Measurements from ENCODE around the gene PSRC1.

The PSRC1 gene

DNA sequence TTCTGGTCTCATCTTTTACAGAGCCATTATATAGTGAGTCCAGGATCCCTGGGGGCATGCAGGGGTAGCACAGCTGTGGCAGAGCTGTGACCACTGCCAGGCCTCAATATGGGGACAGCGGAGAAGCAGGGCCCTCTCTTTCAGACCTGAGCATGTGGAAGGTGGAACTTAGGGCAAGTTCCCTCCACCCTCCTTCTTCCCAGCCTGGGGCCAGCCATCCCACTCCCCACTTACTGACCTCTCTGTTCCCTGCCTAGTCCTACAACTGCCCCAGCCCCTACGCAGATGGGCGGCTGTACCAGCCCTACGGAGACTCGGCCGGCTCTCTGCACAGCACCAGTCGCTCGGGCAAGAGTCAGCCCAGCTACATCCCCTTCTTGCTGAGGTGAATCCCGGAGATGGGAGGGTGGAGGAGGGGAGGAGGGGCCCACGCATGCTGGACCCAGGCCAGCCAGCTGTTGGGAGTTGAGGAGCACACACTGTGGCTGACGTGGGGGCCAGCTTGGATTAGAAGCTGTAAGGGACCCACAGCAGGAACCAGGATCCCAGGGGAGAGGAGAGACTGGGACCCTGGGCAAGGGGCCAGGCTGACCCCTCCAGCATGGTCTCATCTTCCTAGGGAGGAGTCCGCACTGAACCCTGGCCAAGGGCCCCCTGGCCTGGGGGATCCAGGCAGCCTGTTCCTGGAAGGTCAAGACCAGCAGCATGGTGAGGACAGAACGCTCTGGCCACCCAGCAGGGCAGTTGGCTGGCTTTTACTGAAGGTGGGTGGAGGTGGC, 10.7 kb downstream of the PSRC1 start:
- DNase-seq (ENCODE audit: low read depth, low spot score): no peak

DNA sequence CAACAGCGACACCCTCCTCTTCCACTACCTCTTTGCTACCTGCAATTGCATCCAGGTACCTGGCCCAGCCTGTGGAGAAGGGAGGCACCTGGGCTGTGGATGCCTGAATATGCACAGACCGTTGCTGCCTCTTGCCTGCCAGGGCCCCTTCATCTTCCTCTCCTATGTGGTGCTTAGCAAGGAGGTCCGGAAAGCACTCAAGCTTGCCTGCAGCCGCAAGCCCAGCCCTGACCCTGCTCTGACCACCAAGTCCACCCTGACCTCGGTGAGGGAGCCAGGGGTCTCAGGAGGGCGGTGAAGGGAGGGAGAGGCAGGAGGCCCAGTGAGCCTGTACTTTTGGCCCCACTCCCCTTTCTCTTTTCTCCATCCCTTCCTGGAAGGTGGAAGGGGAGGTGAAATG, 11.5 kb downstream of the PSRC1 start:
- DNase-seq (ENCODE audit: low read depth, low spot score): no peak

DNA sequence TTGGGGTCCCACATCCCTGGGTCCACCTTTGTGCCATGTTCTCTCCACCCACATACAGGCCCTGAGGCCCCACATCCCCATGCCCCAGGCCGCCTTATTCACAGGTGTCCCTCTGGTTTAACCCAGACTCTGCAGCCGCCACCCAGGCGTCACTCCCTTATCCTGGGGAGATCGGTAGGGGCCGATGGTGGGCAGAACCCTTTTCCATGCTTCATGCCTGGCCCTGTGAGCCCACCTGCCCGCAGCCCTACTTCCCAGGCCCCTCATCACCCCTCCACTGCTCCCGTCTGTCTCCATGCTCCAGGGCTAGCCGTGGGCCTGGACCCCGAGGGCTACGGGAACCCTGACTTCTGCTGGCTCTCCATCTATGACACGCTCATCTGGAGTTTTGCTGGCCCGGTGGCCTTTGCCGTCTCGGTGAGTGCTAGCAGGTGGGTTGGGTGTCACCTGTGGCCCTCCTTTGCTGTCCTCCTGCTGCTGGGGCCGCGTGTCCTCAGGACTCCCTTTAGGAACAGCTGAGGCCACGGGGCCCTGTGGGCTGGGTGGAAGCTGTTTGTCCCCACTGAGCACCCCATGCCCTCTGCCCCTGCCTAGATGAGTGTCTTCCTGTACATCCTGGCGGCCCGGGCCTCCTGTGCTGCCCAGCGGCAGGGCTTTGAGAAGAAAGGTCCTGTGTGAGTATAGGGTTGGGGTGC, 12.2 kb downstream of the PSRC1 start:
- DNase-seq (ENCODE audit: low read depth, low spot score): no peak

DNA sequence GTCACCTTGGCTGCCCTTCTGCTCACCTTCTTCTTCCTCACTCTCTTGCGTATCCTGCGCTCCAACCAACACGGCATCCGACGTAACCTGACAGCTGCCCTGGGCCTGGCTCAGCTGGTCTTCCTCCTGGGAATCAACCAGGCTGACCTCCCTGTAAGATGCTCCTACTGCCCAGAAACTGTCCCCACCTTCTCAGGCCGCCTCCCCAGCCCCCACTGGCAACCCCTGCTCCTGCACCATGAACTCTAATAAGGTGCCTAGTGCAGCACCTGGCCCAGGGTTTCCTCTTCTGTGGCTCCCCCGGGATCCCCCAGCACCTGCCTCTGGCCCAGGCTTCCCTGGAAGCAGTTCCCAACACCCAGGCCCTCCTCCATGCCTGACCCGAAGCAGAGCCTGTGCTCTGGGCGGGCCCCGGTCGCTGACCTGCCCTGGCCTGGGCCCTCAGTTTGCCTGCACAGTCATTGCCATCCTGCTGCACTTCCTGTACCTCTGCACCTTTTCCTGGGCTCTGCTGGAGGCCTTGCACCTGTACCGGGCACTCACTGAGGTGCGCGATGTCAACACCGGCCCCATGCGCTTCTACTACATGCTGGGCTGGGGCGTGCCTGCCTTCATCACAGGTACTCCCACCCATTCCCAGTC, 12.8 kb downstream of the PSRC1 start:
- DNase-seq (ENCODE audit: low read depth, low spot score): no peak

DNA sequence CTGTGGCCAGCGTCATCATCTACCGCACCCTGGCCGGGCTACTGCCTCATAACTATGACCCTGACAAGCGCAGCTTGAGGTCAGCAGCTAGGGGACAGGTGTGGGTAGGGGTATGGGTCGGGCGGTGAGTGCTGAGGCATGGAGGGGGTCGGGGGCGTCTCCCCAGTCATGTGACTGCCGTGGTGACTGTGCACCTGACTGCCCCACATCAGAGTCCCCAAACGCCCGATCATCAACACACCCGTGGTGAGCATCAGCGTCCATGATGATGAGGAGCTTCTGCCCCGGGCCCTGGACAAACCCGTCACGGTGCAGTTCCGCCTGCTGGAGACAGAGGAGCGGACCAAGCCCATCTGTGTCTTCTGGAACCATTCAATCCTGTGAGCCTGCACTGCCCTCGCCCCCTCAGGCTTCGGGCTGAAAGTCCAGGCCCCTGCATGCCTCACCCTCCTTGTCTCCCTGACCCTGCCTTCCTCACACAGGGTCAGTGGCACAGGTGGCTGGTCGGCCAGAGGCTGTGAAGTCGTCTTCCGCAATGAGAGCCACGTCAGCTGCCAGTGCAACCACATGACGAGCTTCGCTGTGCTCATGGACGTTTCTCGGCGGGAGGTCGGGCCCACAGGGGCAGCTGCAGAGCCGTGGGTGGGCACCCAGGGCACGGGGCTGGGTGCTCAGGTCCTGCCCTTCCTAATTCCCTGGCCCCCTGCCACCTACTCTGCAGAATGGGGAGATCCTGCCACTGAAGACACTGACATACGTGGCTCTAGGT, 13.5 kb downstream of the PSRC1 start:
- no peak for DNase-seq (ENCODE audit: low read depth, low spot score)

DNA sequence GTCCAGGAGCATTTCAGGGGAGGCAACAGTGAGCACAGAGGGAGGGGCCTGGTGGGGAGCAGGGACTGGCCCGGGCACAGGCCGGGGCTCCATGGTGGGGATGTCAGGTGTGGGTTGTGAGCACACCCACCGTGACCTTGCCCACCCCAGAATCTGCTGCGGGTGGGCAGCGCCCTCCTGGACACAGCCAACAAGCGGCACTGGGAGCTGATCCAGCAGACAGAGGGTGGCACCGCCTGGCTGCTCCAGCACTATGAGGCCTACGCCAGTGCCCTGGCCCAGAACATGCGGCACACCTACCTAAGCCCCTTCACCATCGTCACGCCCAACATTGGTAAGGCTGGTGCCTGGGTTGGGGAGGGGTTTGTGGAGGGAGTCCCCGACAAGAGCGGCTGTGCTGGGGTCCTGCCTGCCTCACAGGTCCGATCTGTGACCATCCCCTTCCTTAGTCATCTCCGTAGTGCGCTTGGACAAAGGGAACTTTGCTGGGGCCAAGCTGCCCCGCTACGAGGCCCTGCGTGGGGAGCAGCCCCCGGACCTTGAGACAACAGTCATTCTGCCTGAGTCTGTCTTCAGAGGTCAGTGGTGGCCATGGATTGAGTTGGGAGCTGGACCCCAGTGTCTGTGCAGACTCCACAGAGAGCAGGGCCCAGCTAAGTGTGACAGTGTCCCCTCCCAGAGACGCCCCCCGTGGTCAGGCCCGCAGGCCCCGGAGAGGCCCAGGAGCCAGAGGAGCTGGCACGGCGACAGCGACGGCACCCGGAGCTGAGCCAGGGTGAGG, 14.3 kb downstream of the PSRC1 start:
- no peak for DNase-seq (ENCODE audit: low read depth, low spot score)

DNA sequence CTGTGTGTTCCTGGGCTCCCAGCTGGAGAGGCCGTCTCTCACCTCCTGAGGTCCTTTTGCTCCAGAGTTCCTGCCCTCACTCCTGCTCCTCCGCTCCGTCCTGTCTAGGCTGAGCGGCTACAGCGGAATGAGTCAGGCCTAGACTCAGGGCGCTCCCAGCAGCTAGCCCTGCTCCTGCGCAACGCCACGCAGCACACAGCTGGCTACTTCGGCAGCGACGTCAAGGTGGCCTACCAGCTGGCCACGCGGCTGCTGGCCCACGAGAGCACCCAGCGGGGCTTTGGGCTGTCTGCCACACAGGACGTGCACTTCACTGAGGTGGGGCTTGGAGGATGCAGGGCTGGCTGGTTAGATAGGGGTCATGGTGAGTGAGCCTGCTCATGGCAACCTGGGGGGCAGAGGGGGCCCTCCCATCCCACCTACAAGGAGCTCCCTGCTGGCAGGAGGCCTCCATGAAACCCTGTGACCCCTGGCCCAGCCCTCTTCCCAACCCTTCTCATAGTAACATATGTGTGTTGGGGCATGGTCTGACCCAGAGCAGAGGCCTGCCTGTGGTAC, 15.1 kb downstream of the PSRC1 start:
- DNase-seq (ENCODE audit: low read depth, low spot score): no peak

DNA sequence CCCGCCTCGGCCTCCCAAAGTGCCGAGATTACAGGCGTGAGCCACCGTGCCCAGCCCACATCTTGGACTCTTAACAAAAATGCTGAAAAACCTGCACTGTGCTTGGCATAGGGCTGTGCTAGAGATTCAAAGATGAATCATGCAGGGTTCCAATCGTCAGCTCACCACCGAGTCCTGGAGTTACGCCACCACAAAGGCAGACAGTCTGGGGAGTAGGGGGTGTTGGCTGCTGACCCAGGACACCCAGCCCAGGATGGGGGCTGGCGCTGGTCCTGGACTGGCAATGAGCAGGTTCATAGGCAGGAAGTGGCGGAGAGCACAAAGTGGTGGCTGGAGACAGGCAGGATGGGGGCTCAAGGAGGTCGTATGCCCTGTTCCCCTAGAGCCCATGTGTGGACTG, 16.0 kb downstream of the PSRC1 start:
- peak; percentile 94 for DNase-seq (ENCODE audit: low read depth, low spot score)

DNA sequence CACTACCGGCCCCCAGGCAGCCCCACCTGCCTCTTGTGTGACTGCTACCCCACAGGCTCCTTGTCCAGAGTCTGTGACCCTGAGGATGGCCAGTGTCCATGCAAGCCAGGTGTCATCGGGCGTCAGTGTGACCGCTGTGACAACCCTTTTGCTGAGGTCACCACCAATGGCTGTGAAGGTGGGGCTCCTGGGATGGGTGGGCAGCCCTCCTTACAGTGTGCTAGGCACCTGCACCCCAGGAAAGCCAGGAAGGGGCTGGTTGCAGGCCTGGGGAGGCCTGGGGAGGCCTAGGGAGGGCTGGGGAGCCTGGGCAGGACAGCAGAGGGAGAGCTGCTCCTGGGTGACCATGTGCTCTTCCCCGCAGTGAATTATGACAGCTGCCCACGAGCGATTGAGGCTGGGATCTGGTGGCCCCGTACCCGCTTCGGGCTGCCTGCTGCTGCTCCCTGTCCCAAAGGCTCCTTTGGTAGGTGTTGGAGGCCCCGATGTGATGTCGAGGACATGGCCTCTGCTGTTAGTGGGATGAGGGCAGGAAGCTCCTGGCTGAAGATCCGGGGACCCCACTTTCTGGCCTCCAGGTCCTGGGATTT, 17.1 kb downstream of the PSRC1 start:
- no peak for DNase-seq (ENCODE audit: low read depth, low spot score)

DNA sequence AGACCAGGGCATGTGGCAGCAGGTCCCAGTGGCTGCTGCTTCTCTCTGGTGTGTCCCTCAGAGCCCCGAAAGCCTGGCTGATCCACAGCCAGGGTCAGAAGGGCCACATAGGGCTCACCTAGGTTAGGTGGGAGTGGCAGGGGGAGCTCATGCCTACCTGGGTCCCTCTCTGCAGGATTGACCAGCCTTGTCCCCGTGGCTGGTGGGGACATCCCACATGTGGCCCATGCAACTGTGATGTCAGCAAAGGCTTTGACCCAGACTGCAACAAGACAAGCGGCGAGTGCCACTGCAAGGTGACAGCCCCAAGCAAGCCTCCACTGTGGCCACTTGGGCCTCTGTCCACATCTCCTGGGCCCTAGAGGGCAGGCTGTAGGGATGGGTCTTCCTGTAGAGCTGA, 17.9 kb downstream of the PSRC1 start:
- DNase-seq (ENCODE audit: low read depth, low spot score): no peak

DNA sequence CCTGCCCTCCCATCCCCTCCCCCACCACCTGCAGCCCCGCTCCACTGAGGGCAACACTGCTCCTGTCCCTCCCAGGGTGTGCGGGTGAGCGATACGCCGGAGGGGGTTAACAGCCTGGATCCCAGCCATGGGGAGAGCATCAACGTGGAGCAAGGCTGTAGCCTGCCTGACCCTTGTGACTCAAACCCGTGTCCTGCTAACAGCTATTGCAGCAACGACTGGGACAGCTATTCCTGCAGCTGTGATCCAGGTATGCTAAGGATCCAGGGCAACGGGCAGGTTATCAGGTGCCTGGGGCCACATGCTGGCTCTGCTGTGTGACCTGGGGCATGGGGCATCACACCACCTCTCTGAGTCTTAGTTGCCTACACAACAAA, 18.6 kb downstream of the PSRC1 start:
- DNase-seq (ENCODE audit: low read depth, low spot score): no peak

DNA sequence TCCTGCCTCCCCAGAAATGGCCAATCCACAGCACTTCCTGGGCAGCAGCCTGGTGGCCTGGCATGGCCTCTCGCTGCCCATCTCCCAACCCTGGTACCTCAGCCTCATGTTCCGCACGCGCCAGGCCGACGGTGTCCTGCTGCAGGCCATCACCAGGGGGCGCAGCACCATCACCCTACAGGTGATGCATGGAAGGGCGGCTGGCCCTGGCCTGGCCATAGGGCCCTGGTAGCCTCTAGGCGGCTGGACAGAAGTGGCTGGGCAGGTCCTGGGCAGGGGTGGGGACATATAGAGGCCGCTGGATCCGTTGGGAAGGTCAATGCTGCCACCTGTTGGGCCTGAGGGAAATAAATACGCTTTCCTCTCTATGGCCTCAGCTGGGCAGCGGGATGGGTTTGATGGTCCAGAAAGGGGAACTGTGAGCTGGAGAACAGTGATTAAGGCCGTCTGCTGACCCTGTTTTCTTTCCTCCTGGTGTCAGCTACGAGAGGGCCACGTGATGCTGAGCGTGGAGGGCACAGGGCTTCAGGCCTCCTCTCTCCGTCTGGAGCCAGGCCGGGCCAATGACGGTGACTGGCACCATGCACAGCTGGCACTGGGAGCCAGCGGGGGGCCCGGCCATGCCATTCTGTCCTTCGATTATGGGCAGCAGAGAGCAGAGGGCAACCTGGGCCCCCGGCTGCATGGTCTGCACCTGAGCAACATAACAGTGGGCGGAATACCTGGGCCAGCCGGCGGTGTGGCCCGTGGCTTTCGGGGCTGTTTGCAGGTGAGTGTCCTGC, 19.2 kb downstream of the PSRC1 start:
- peak; percentile 90 for DNase-seq (ENCODE audit: low read depth, low spot score)

DNA sequence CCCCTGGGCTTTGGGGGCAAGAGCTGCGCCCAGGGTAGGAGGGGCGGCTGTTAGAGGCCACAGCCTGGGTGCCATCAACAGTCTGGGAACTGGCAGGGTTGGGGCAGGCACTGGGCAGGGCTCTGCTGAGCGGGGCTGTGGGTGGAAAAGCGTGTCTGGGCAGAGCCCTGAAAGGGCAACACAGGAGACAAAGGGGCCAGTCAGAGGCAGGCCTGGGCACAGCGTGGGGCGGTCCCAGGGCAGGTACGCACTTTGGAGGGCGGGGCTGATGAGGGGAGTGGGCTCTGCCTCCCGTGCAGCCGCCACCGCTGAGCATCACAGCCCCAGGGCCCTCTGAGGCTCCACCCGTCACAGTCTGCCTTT, 19.7 kb downstream of the PSRC1 start:
- no peak for DNase-seq (ENCODE audit: low read depth, low spot score)

DNA sequence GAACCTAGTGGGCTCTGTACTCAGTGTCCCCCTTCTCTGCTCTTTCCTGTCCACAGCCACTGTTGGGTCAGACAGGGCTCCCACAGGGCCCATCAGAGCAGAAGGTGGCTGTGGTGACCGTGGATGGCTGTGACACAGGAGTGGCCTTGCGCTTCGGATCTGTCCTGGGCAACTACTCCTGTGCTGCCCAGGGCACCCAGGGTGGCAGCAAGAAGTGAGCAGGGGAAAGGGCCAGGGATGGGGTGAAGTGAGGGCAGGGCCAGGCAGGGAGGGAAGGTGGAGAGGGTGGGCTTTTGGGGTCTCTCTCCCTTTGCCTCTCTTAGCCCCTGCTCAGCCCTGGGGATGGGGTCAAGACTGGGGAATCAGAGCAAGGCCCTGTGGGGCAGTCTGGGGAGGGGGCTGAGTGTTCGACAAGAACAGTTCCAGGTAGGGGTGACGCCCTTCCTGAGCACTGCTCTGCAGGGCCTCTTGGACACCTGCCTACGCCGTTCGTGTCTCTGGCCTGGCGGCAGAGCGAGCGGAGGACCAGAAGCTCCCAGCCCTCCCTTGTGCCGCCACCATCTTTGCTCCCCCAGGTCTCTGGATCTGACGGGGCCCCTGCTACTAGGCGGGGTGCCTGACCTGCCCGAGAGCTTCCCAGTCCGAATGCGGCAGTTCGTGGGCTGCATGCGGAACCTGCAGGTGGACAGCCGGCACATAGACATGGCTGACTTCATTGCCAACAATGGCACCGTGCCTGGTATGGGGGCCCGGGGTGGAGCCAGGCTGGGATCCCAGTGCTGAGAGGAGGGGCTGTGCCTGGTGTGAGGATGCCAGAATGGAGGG, 20.5 kb downstream of the PSRC1 start:
- DNase-seq (ENCODE audit: low read depth, low spot score): no peak

DNA sequence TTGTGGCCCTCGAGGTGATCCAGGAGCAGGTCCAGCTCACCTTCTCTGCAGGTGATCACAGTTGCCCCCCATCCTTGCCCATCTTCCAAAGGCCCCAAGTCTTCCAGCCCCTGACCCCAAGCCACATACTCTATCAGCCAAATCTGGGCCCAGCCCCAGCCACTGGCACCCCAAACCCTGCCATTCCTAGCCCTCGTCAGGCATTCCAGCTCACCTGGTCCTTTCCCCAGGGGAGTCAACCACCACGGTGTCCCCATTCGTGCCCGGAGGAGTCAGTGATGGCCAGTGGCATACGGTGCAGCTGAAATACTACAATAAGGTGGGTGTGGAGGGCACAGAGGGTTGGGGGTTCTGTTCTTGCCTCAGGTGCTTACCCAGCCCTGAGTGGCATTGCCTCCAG, 21.4 kb downstream of the PSRC1 start:
- DNase-seq (ENCODE audit: low read depth, low spot score): no peak

DNA sequence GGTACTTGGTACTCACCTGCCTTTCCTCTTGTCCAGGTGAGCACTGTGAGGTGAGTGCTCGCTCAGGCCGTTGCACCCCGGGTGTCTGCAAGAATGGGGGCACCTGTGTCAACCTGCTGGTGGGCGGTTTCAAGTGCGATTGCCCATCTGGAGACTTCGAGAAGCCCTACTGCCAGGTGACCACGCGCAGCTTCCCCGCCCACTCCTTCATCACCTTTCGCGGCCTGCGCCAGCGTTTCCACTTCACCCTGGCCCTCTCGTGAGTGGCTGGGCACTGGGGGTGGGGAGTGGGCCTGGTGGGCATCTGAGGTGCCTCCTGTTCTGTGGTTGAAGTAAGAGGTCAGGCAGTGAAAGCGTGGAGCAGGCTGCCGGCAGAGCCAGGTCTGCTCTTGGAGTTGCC, 21.9 kb downstream of the PSRC1 start:
- DNase-seq (ENCODE audit: low read depth, low spot score): no peak

DNA sequence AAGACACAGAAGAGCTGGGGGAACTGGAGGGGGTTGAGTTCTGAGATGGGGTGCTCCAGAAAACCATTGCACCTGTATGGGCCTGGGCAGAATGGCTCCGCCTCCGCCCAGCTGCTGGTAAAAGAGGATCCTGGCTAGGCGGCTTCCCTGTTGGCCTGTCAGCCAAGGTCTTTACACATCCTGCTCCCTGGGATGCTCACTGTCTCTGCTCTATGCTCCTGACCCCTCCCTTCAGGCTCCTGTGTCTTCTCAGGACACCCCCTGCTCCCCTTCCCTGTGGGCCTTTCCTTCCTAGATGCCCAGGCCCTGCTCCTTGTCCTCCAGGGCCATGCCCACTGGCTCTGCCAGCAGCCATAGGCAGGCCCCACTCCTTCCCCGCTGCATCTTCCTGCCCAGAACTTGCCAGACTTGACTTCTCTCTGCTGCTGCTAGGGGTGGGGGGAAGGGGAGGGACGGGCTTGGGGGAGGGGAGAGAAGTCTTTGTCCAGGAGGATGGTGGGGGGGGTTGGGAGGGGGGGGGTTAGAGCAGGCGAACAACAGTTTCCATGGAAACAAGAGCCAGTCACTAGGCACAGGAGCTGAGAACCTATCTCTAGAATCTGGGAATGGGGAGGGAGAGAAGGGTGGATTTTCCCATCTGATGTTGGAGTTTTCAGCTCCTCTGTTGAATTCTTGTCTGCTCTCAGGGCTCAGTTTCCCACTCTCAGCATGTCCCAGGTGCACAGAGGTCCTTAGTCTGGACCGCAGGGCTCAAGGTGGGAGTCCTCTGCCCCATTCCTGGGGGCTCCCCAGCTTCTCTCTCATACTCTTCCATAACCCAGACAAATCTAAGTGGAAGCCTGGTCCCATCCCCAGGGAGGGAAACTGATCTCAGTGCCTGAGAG, 23.0 kb downstream of the PSRC1 start:
- DNase-seq (ENCODE audit: low read depth, low spot score): no peak

All from astrocyte of the hippocampus (primary cell).